NCI-H69 (cell line): Measurements from ENCODE around the gene NECAB2.

ENCODE experiments used
- DNase-seq: peaks from one replicate; lab custom pipeline; 2025; lab: John Stamatoyannopoulos, UW

NECAB2 gene

GRCh38 chr16:84045001-84045817 lies 77.2 kb downstream of the NECAB2 start:
- no peak for DNase-seq

DNA sequence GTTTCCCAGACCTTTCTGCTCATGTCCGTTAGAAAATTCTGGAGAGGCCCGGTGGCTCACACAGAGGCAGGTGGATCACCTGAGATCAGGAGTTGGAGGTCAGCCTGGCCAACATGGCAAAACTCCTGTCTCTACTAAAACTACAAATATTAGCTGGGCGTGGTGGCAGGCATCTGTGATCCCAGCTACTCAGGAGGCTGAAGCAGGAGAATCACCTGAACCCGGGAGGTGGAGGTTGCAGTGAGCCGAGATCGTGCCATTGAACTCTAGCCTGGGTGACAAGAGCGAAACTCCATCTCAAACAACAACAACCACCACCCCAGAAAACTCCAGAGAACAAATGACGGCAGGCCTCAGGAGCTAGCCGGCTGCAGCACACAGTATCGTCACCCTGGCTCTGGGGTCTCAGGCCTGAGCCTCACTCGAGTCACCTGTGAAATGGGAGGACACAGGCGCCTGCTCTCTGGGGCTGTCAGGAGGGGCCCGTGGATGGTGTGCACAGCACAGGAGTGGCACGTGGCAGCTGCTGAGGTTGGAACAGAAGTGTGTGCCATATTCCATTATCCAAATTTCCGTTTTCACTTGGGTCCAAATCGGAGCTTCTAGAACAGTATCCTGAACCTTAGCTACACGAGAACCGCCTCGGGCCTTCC lies 77.9 kb downstream of the NECAB2 start:
- DNase-seq: no peak

DNA sequence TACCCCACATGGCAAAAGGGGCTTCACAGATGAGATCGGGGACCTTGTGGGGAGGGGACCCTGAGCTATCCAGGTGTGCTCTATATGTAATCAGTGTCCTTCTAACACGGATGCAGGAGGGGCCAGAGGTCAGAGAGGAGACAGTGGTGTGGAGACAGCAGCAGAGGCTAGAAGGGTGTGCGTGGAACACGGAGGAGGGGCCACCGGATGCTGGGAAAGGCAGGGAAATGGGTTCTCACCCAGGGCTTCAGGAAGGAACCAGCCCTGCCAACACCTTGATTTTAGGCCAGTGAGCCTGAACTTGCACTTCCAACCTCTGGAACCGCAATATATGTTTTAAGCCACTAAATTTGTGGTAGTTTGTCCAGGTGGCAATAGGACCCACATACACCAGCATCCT lies 79.2 kb downstream of the NECAB2 start:
- no peak for DNase-seq

DNA sequence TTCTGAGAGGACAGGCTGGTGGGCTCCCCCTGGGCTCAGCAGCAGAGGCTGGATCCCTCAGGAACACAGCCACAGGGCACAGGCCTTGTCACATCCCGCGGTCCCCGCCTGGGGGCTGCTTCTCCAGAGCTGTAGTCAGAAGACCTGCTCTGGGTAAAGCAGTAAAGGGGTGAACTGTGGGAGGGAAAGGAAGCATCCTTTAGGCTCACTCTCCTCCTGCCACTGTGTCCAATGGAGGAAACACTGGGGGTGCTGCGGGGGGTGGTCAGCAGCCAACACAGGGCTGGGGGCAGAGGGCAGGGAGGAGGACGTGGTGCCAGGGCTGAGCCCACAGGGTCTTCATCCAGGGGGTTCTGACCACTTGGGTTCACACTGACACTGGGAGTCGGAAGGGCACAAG lies 79.6 kb downstream of the NECAB2 start:
- DNase-seq: no peak

GRCh38 chr16:84048270-84048669 lies 80.2 kb downstream of the NECAB2 start:
- peak; percentile 53 for DNase-seq

DNA sequence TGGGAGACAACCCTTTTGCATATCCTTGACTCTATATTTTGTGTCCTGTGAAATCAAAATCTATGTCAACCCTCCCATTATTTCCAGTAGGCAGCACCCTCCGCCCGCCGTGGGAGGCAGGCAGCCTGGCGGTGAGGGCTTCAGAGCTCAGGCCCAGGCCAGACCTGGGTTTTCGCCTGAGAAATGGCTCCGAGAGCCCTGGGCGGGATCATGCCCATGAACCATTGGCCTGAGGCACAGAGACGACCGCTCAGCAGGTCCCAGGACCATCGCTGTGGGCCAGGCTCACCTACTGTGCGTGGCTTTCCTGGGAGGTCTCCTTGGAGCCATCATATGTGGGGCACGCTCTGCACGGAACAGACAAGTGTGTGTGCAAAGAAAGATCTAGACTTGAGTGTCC lies 80.8 kb downstream of the NECAB2 start:
- no peak for DNase-seq

DNA sequence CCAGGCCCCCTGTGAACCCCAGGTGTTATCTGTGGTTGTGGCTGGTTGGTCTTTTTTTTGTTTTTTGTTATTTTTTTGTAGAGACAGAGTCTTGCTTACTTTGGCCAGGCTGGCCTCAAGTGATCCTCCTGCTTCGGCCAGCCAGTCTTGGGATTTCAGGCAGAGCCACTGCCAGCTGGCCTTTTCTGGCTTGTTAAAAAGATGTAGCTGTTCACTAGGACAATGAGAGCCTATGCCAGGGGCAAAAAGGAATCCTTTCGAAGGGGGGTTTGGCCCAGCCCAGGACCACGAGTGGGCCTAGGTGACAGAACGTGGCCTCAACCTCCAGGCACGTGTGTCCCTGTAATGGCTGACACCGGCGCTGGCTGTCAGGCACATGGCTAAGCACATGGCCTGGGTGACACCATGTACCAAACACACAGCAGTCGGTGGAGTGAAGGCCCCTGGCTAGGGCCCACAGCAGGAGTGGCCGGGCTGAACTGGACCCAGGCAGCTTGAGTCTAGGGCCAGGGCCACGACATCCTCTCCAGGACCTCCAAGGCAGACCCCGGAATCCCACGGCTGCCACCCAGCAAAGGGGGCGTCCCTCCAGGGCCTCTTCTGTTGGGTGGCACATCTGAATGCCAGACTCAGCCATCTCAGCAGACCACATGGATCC lies 81.5 kb downstream of the NECAB2 start:
- no peak for DNase-seq

DNA sequence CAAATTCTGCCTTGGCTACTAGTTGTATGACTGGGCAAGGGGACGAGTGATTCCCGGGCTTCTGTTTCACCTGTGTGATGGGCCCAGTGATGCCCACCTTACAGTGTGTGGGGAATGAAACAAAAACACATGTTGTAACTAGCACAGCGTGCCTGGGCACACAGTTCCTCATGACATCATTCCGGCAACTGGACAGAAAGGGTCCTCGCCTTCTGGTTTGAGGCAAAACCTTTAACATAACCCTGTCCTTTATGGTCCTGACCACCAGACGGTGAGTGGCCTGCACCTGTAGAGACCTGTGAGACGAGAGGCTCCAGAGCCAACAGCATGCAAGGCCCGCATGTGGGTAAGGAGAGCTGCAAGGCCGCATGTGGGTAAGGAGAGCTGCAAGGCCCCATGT lies 82.3 kb downstream of the NECAB2 start:
- DNase-seq: no peak

- no peak for DNase-seq
Measured at GRCh38 chr16:84052071-84052622, 84.1 kb downstream of the NECAB2 start.
